Gastrocnemius medialis (tissue), 4 donors: Measurements from ENCODE around the gene TMEM123. TPM values are rescaled to one million over a fixed set of nuclear protein-coding genes. Genes with fewer than 3 reads are reported as not detected.

ENCODE experiments used
- ATAC-seq, 2 donors: fragments of 150-250 bp; one replicate each; pipeline ENCODE4 v1.9.1; 2016
- DNase-seq, 2 donors: peaks; one replicate each; pipeline ENCODE4 v3.0.0-alpha.2; 2019
- H3K27ac ChIP-seq, 4 donors: fragments of 200-600 bp; sonication (generic); 1 replicate in 1 of 4; 2 replicates in 3 of 4; pipeline ENCODE4 v1.5.1; 2016 to 2018; ENCODE audit warnings: mild to moderate bottlenecking in 2 of 4, moderate library complexity in 1 of 4
- H3K27me3 ChIP-seq, 3 donors: fragments of 200-600 bp; sonication (generic) in 2 of 3; 1 replicate in 1 of 3; 2 replicates in 2 of 3; pipeline versions ENCODE4 v1.5.1 to v1.6.0; 2016 to 2019; ENCODE audit warnings: mild to moderate bottlenecking in 1 of 3, moderate library complexity in 1 of 3
- H3K36me3 ChIP-seq, 2 donors: fragments of 200-600 bp; sonication (generic) in 1 of 2; one replicate each; pipeline ENCODE4 v1.5.1; 2017 to 2018
- H3K4me1 ChIP-seq, 2 donors: fragments of 200-600 bp; sonication (generic) in 1 of 2; one replicate each; pipeline ENCODE4 v1.5.1; 2016 to 2017; ENCODE audit warnings: mild to moderate bottlenecking in 2 of 2
- H3K4me3 ChIP-seq, 4 donors: fragments of 200-600 bp; sonication (generic) in 3 of 4; 1 replicate in 1 of 4; 2 replicates in 3 of 4; pipeline ENCODE4 v1.5.1; 2016 to 2019; ENCODE audit warnings: mild to moderate bottlenecking in 2 of 4
- H3K9me3 ChIP-seq, 3 donors: fragments of 200-600 bp; sonication (generic) in 2 of 3; 1 replicate in 1 of 3; 2 replicates in 2 of 3; pipeline ENCODE4 v1.5.1; 2016 to 2019
- CTCF ChIP-seq, 5 experiments: fragments of 450-650 bp in 3 of 5; fragments of 200-600 bp in 2 of 5; sonication (generic) in 2 of 5; IDR thresholded peaks in 4 of 5; conservative IDR thresholded peaks in 1 of 5; 1 replicate in 4 of 5; 2 replicates in 1 of 5; pipeline ENCODE4 v1.5.1; 2016 to 2019; ENCODE audit warnings: antibody characterized with exemption in 5 of 5, mild to moderate bottlenecking in 3 of 5, moderate library complexity in 3 of 5
- POLR2A ChIP-seq, 2 donors: fragments of 450-650 bp; IDR thresholded peaks; one replicate each; pipeline ENCODE4 v1.6.1; 2017; ENCODE audit warnings: antibody characterized with exemption in 2 of 2, mild to moderate bottlenecking in 2 of 2, moderate library complexity in 2 of 2
- in situ Hi-C, 4 donors: fragments of 200-750 bp; cut with MboI; loops; one replicate each; pipeline versions ENCODE4 v1.15.0 to v1.8.0; 2017; ENCODE audit warnings: low sequenced_read_pairs in 4 of 4
- intact Hi-C: fragments of 100-400 bp; cut with DNase I; formaldehyde crosslinking; loops from one replicate; pipeline ENCODE4 v1.15.1; 2023; ENCODE audit warnings: low total_unique reads
- total RNA-seq, 4 donors: library from RNA; depleted of rRNA; stranded (reverse); fragments of >200 nt; gene quantifications; one replicate each; pipeline versions ENCODE4 v1.1.0 to v1.2.3, GENCODE V29; 2016

Gene TMEM123
- total RNA-seq, 4 donors from 2014 or later = 12.5 to 38.0 (median 22.6) TPM

DNA sequence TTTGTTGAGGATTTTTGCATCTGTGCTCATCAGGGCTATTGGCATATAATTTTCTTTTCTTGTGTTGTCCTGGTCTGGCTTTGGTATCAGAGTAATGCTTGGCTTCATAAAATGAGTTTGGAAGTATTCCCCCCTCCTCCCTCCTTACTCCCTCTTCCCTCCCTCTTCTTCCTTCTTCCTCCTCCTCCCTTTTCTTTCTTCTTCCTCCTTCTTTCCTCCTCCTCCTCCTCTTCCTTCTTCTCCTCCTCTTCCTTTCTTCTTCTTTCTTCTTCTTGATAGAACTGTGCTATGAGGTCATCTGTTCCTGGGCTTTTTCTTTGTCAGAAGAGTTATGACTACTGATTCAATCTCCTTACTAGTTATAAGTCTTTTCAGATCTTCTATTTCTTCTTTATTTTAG lies 95.4 kb downstream of the TMEM123 start:
- intact Hi-C loops = no loop called here
- Histone ChIP-seq H3K4me3 (no peak overlapping the region), H3K27me3 (no peaks in the 10 kb centered on the region), H3K4me1 (no peaks in the 10 kb centered on the region), H3K36me3 (peaks cover 0 to 35% of the 10 kb centered on the region in 2 donors), H3K27ac (no peak overlapping the region), H3K9me3 (no peaks in the 10 kb centered on the region)
- no peak for TF ChIP-seq POLR2A (IDR thresholded peaks at IDR 0.05)
- no peak for TF ChIP-seq CTCF (IDR thresholded peaks at IDR 0.05 in 4 of 5, conservative IDR thresholded peaks at IDR 0.05 in 1 of 5)
- in situ Hi-C loops = no loop called here
- ATAC-seq (no peak), DNase-seq (no peak)

- intact Hi-C loops = loop anchor here (2.0 kb wide), 3 partner anchors 59 to 237 kb away; partner anchors contain the start of genes TMEM123 and YAP1
- no peak for DNase-seq
- TF ChIP-seq POLR2A (IDR thresholded peaks at IDR 0.05) = no peak
- no peak for TF ChIP-seq CTCF (IDR thresholded peaks at IDR 0.05 in 4 of 5, conservative IDR thresholded peaks at IDR 0.05 in 1 of 5)
- ATAC-seq = peak; percentile 18 to 24
- H3K27me3 ChIP-seq = no peaks in the 10 kb centered on the region
- in situ Hi-C loops = loop anchor here (10.0 kb wide), 2 partner anchors 63 to 147 kb away; no protein-coding TSS in a partner anchor
- peaks cover 20 to 24% of the 10 kb centered on the region in 2 donors for H3K4me1 ChIP-seq
- H3K4me3 ChIP-seq = peak overlapping the region; percentile 61 to 99 (median 90)
- no peaks in the 10 kb centered on the region for H3K9me3 ChIP-seq
- H3K36me3 ChIP-seq = peaks cover 0 to 15% of the 10 kb centered on the region in 2 donors
- peak overlapping the region; percentile 93 to 100 (median 98) for H3K27ac ChIP-seq
Measured at GRCh38 chr11:102347462-102348370, 104.8 kb downstream of the TMEM123 start.

DNA sequence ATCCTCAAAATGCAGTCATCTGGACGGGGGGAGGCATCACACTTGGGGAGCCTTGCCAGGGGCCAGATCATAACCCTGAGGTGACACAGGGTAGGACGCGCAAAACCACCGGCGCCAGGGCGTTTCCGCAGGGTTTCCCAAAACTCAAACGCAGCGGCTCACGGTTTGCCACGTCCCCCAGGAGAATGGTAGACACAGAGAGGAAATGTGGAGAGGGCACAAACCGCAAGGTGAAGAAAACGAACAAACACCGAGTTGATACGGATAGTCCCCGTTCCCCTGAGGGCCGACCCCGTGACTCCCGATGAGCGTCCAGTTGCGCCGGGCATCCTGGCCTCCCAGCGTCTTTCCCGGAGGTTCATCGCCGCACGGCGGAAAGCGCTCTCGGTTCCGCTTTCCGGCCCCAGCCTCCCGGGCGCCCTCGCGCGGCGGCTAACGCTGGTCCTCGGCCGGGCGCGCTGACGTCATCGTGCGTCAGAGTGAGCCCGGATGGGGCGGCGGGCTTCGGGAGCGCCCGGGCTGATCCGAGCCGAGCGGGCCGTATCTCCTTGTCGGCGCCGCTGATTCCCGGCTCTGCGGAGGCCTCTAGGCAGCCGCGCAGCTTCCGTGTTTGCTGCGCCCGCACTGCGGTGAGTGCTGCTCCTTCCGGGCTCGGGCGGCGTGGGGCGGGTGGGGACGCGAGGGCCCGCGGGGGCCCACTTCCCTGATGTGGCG lies 105.7 kb downstream of the TMEM123 start, which contains the start of gene BIRC2:
Gene BIRC2 (plus strand): TSS at position 467 of the 714 bp plus-strand sequence. CDS start 2,641 bp downstream, outside the sequence.
- H3K9me3 ChIP-seq = no peaks in the 10 kb centered on the region
- in situ Hi-C loops (loop anchor here (10.0 kb wide), 2 partner anchors 62 to 148 kb away; no protein-coding TSS in a partner anchor), intact Hi-C loops (loop anchor here (2.0 kb wide), 3 partner anchors 58 to 236 kb away; partner anchors contain the start of genes TMEM123 and YAP1)
- H3K27ac ChIP-seq = peak within 1 kb of the TSS; percentile 93 to 100 (median 98)
- no peaks in the 10 kb centered on the region for H3K27me3 ChIP-seq
- TF ChIP-seq POLR2A (IDR thresholded peaks at IDR 0.05) (peak; percentile 81 to 83), CTCF (IDR thresholded peaks at IDR 0.05 in 4 of 5, conservative IDR thresholded peaks at IDR 0.05 in 1 of 5) (peak; percentile 77 to 85 (median 83))
- H3K36me3 ChIP-seq = peaks cover 0 to 15% of the 10 kb centered on the region in 2 donors
- ATAC-seq = peak; percentile 93
- H3K4me1 ChIP-seq = peaks cover 20 to 24% of the 10 kb centered on the region in 2 donors
- DNase-seq = peak; percentile 85 to 90
- H3K4me3 ChIP-seq = peak within 1 kb of the TSS; percentile 61 to 99 (median 90)

DNA sequence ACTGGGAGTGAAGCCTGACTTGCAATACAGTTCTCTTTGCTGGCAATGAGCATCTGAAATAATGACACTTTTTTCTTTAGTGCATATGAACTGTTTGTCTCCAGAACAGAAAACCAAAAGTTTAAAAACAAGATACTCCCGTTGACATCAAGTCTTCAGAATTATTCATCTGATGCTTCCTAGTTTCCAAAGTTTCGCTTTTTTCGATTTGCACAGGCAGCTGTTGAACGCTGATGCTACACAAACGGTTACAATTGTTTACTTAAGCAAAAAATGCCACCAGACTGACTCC lies 106.2 kb downstream of the TMEM123 start:
- peak overlapping the region; percentile 61 to 99 (median 90) for H3K4me3 ChIP-seq
- in situ Hi-C loops = loop anchor here (10.0 kb wide), 2 partner anchors 62 to 148 kb away; no protein-coding TSS in a partner anchor
- intact Hi-C loops = loop anchor here (2.0 kb wide), 3 partner anchors 58 to 236 kb away; partner anchors contain the start of genes TMEM123 and YAP1
- no peaks in the 10 kb centered on the region for H3K9me3 ChIP-seq
- H3K27me3 ChIP-seq = no peaks in the 10 kb centered on the region
- DNase-seq (no peak), ATAC-seq (no peak)
- peaks cover 0 to 15% of the 10 kb centered on the region in 2 donors for H3K36me3 ChIP-seq
- peak overlapping the region; percentile 93 to 100 (median 98) for H3K27ac ChIP-seq
- peaks cover 20 to 26% of the 10 kb centered on the region in 2 donors for H3K4me1 ChIP-seq
- no peak for TF ChIP-seq CTCF (IDR thresholded peaks at IDR 0.05 in 4 of 5, conservative IDR thresholded peaks at IDR 0.05 in 1 of 5)
- no peak for TF ChIP-seq POLR2A (IDR thresholded peaks at IDR 0.05)

Other genes starting within 250 kb of the TMEM123 start
- 1 to 10 TPM; 1.7 to 2.5 (median 2.0) TPM for gene BIRC3, start 135.3 kb downstream of the TMEM123 start, total RNA-seq
- gene BIRC2, start 105.6 kb downstream of the TMEM123 start, total RNA-seq = 10 to 100 TPM; 30.7 to 60.3 (median 46.6) TPM
- gene MMP7, start 78.0 kb upstream of the TMEM123 start, total RNA-seq = not detected
- not detected for gene MMP20, start 172.6 kb upstream of the TMEM123 start, total RNA-seq